Upper lobe of left lung (tissue), 6 donors: ENCODE measurements around the gene RAB34. TPM values are rescaled to one million over a fixed set of nuclear protein-coding genes. Genes with fewer than 3 reads are reported as not detected.

Source experiments
- ATAC-seq, 2 donors: fragments of 200-7000 bp; cut with Tn5 transposase; one replicate each; pipeline ENCODE4 v1.9.1; 2022; ENCODE audit warnings: mild to moderate bottlenecking in 2 of 2, moderate library complexity in 2 of 2; ENCODE audit not compliant: low FRiP score in 2 of 2
- DNase-seq, 2 donors: peaks; one replicate each; pipeline ENCODE4 v3.0.0-alpha.2; 2019 to 2020
- H3K27ac ChIP-seq, 4 donors: fragments of 200-600 bp; sonication (generic); one replicate each; pipeline ENCODE4 v1.5.1; 2016 to 2019
- H3K27me3 ChIP-seq, 4 donors: fragments of 200-600 bp; sonication (generic); one replicate each; pipeline ENCODE4 v1.5.1; 2017 to 2019
- H3K36me3 ChIP-seq, 4 donors: fragments of 200-600 bp; sonication (generic); one replicate each; pipeline ENCODE4 v1.5.1; 2016 to 2019
- H3K4me1 ChIP-seq, 4 donors: fragments of 200-600 bp; sonication (generic); one replicate each; pipeline ENCODE4 v1.5.1; 2018 to 2019
- H3K4me3 ChIP-seq, 4 donors: fragments of 200-600 bp; sonication (generic); one replicate each; pipeline ENCODE4 v1.5.1; 2017 to 2019; ENCODE audit warnings: mild to moderate bottlenecking in 2 of 4, moderate library complexity in 1 of 4
- H3K9me3 ChIP-seq, 4 donors: fragments of 200-600 bp; sonication (generic); one replicate each; pipeline ENCODE4 v1.5.1; 2018 to 2019
- CTCF ChIP-seq, 6 experiments: fragments of 450-650 bp in 4 of 6; fragments of 200-600 bp in 2 of 6; sonication (generic) in 2 of 6; IDR thresholded peaks; one replicate each; pipeline ENCODE4 v1.5.1; 2016 to 2019; ENCODE audit warnings: antibody characterized with exemption in 6 of 6
- EP300 ChIP-seq, 4 donors: sonication (generic); formaldehyde crosslinking; IDR thresholded peaks; one replicate each; pipeline ENCODE4 v1.5.1; 2017; ENCODE audit warnings: antibody characterized with exemption in 4 of 4, control low read depth in 2 of 4
- POLR2A ChIP-seq, 4 donors: fragments of 450-650 bp; IDR thresholded peaks; one replicate each; pipeline ENCODE4 v1.5.1; 2016 to 2017; ENCODE audit warnings: antibody characterized with exemption in 4 of 4, mild to moderate bottlenecking in 2 of 4
- POLR2AphosphoS5 ChIP-seq, 2 donors: sonication (generic); formaldehyde crosslinking; IDR thresholded peaks; one replicate each; pipeline ENCODE4 v1.5.1; 2017; ENCODE audit warnings: antibody characterized with exemption in 2 of 2
- WGBS, 2 donors: methylation state at CpG; one replicate each; pipeline ENCODE4 v1.1.5; 2017 to 2018; 5-methylcytosine and 5-hydroxymethylcytosine counted together
- total RNA-seq, 6 donors: library from RNA; depleted of rRNA in 4 of 6; stranded (reverse); fragments of >200 nt in 4 of 6; gene quantifications; one replicate each; pipeline versions ENCODE4 v1.1.0 to v1.2.1, GENCODE V29; 2016 to 2021
- donor health status: DM: no; HTN: no; CAD: no; lungs with moderate emphysema.
- donor health status: DM: no; HTN: yes; CAD: no; lungs with severe emphysema.

Gene RAB34
- total RNA-seq, 6 donors from 2014 or later = 69.5 to 123 (median 85.5) TPM

DNA sequence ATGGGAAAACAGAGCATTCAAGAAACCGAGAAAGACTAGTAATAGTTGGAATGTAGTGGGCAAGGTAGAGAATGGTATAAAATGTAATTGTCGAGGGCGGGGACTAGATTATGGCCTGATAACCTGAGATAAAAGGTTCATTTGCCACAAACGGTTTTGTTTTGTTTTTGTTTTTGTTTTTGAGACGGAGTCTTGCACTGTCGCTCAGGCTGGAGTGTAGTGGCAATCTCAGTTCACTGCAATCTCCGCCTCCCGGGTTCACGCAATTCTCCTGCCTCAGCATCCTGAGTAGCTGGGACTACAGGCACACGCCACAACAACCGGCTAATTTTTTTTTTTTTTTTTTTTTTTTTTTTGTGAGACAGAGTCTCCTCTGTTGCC, 12.3 kb upstream of the RAB34 start:
- no peaks in the 10 kb centered on the region for H3K27me3 ChIP-seq
- no peak overlapping the region for H3K4me3 ChIP-seq
- H3K36me3 ChIP-seq = peaks cover 0 to under 1% (median 0%) of the 10 kb centered on the region in 4 donors
- TF ChIP-seq EP300 (IDR thresholded peaks at IDR 0.05) (no peak), POLR2A (IDR thresholded peaks at IDR 0.05) (no peak), POLR2AphosphoS5 (IDR thresholded peaks at IDR 0.05) (no peak), CTCF (IDR thresholded peaks at IDR 0.05) (no peak)
- no peak overlapping the region for H3K27ac ChIP-seq
- 88% methylated on average over 11 of the region's 11 CpGs for WGBS, 2 donors
- no peak for DNase-seq
- H3K4me1 ChIP-seq = peaks cover 20 to 39% (median 26%) of the 10 kb centered on the region in 4 donors
- no peaks in the 10 kb centered on the region for H3K9me3 ChIP-seq
- no peak for ATAC-seq

GRCh38 chr17:28728364-28729200, 10.9 kb upstream of the RAB34 start, which contains the start of gene NEK8:
NEK8 (plus strand) TSS chr17:28728788; CDS start chr17:28728814, 26 bp downstream.
- WGBS, 2 donors = 0 to 1% methylated on average over 48 to 64 of the region's 64 CpGs

DNA sequence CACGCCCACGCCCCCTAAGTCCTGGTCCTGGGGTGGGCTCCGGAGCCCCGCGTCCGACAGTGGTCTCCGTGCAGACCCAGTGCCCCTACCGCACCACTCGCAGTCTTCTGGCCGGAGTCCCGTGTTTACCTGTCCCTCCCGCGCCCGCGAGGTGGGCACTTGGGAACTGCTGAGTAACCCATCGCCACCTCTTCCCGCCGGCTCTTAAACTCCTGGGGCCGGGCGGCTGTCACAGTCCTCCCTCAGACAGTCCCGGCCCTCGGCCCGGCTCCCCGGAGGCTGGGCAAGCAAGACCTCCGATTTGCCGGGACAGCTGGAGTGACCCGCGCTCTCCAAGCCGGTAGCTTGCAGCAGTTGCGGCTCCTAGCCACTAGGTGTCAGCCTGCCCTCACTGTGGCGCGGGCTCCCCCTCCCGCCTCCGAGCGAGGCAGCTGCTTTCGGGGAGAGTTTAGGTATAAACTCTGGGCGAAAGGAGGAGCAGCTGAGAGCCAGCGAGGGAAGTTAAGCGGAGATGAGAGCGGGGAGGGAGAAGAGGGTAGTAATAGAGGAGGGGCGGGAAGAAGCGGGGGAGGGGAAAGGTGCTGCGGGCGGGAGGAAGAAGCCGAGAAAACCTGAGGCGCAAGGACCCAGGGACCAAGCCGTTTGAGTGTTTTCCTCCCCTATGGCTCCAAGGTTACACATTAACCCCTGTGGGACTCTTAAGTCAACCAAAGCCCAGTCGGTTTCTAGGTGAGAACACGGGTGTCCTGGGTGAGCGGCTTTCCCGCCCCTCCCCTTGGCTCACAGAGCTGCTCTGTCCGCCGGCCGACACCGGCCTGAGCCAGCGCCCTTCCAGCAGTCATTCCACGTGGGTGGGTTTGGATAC, 9.2 kb upstream of the RAB34 start:
- H3K4me1 ChIP-seq = peaks cover 37 to 67% (median 53%) of the 10 kb centered on the region in 4 donors
- TF ChIP-seq POLR2A (IDR thresholded peaks at IDR 0.05) (peak in 1 of 4 donors; percentile 19), EP300 (IDR thresholded peaks at IDR 0.05) (no peak), POLR2AphosphoS5 (IDR thresholded peaks at IDR 0.05) (peak; percentile 32 to 43), CTCF (IDR thresholded peaks at IDR 0.05) (peak; percentile 99 to 100 (median 99))
- peak overlapping the region; percentile 62 to 80 (median 73) for H3K4me3 ChIP-seq
- peak; percentile 95 to 97 for DNase-seq
- 1% methylated on average over 32 to 56 of the region's 57 CpGs for WGBS, 2 donors
- peaks cover 10 to 31% (median 29%) of the 10 kb centered on the region in 4 donors for H3K36me3 ChIP-seq
- H3K27me3 ChIP-seq = no peaks in the 10 kb centered on the region
- H3K9me3 ChIP-seq = no peaks in the 10 kb centered on the region
- ATAC-seq = peak; percentile 89 to 93
- peak overlapping the region; percentile 92 to 96 (median 95) for H3K27ac ChIP-seq

More at GRCh38 chr17:28728364-28729200, 10.9 kb upstream of the RAB34 start, which contains the start of gene NEK8:
- H3K27ac ChIP-seq = peak within 1 kb of the TSS; percentile 92 to 96 (median 95)
- ATAC-seq (peak; percentile 89 to 92), DNase-seq (peak; percentile 97 to 98)
- no peaks in the 10 kb centered on the region for H3K9me3 ChIP-seq
- H3K4me1 ChIP-seq = peaks cover 25 to 51% (median 38%) of the 10 kb centered on the region in 4 donors
- H3K36me3 ChIP-seq = peaks cover 0 to 14% (median 12%) of the 10 kb centered on the region in 4 donors
- H3K4me3 ChIP-seq = peak within 1 kb of the TSS; percentile 53 to 75 (median 66)
- TF ChIP-seq CTCF (IDR thresholded peaks at IDR 0.05) = peak in 2 of 6 experiments; percentile 5 to 11
- no peak for TF ChIP-seq EP300 (IDR thresholded peaks at IDR 0.05)
- TF ChIP-seq POLR2AphosphoS5 (IDR thresholded peaks at IDR 0.05) = peak; percentile 75 to 78
- TF ChIP-seq POLR2A (IDR thresholded peaks at IDR 0.05) = peak in 3 of 4 donors; percentile 27 to 83 (median 51)
- no peaks in the 10 kb centered on the region for H3K27me3 ChIP-seq

- Histone ChIP-seq H3K36me3 (peaks cover 10 to 37% (median 33%) of the 10 kb centered on the region in 4 donors), H3K4me3 (peak within 1 kb of the TSS; percentile 62 to 80 (median 73)), H3K4me1 (peaks cover 43 to 74% (median 60%) of the 10 kb centered on the region in 4 donors), H3K9me3 (no peaks in the 10 kb centered on the region), H3K27ac (peak within 1 kb of the TSS; percentile 92 to 96 (median 95)), H3K27me3 (no peaks in the 10 kb centered on the region)
- peak; percentile 69 to 94 for DNase-seq
- TF ChIP-seq CTCF (IDR thresholded peaks at IDR 0.05) (no peak), POLR2A (IDR thresholded peaks at IDR 0.05) (no peak), EP300 (IDR thresholded peaks at IDR 0.05) (no peak), POLR2AphosphoS5 (IDR thresholded peaks at IDR 0.05) (no peak)
- peak; percentile 53 to 75 for ATAC-seq
- WGBS, 2 donors = 0% methylated on average over 7 to 11 of the region's 49 CpGs
Observed at GRCh38 chr17:28726226-28726626, 8.6 kb upstream of the RAB34 start, which contains the start of gene TLCD1. TLCD1 (minus strand) TSS chr17:28726233; CDS start chr17:28726097, 136 bp downstream.
